A549 (cell line): ENCODE data around the gene CLIP2.

ENCODE experiments used
- CTCF ChIP-seq: fragments of >200 bp; sonication (Bioruptor Twin); formaldehyde crosslinking; IDR thresholded peaks from 3 replicates; pipeline ENCODE4 v1.5.1; 2016
- EHMT2 ChIP-seq: fragments of 200-600 bp; sonication (generic); IDR thresholded peaks from 2 replicates; pipeline ENCODE4 v1.6.1; 2016; ENCODE audit warnings: antibody characterized with exemption, low read depth, mild to moderate bottlenecking, moderate library complexity
- GATA3 ChIP-seq: IDR thresholded peaks from 2 replicates; pipeline ENCODE4 v1.6.1; 2012; ENCODE audit warnings: borderline replicate concordance
- HOXA7 ChIP-seq: fragments of 250-450 bp; sonication (Bioruptor Pico); IDR thresholded peaks from 2 replicates; pipeline ENCODE4 v1.5.0; 2020; ENCODE audit warnings: mild to moderate bottlenecking, moderate library complexity
- JUN ChIP-seq, 2 experiments: fragments of >200 bp; sonication (Bioruptor Twin); formaldehyde crosslinking; IDR thresholded peaks; 2 replicates in 1 of 2; 3 replicates in 1 of 2; pipeline ENCODE4 v1.6.1; 2016 to 2017
- MAX ChIP-seq: IDR thresholded peaks from 2 replicates; pipeline ENCODE4 v1.6.1; 2012
- PBX3 ChIP-seq: IDR thresholded peaks from 2 replicates; pipeline ENCODE4 v1.6.1; 2012
- POLR2A ChIP-seq: IDR thresholded peaks from 2 replicates; pipeline ENCODE4 v1.6.1; 2012; ENCODE audit warnings: mild to moderate bottlenecking, low read length
- REST ChIP-seq: fragments of 200-600 bp; sonication (generic); IDR thresholded peaks from 2 replicates; pipeline ENCODE4 v1.6.1; 2016; ENCODE audit warnings: antibody characterized with exemption, mild to moderate bottlenecking, moderate library complexity
- SMC3 ChIP-seq: fragments of >200 bp; sonication (Bioruptor Twin); formaldehyde crosslinking; IDR thresholded peaks from 3 replicates; pipeline ENCODE4 v1.6.1; 2018; ENCODE audit warnings: inconsistent platforms
- TP53 ChIP-seq: fragments of 250-450 bp; sonication (Bioruptor Pico); IDR thresholded peaks from 2 replicates; pipeline ENCODE4 v1.5.0; 2021; ENCODE audit warnings: mild to moderate bottlenecking, moderate library complexity

- TF ChIP-seq MAX (no peak), CTCF (no peak), TP53 (CRISPR knock-in tag) (no peak), POLR2A (no peak), JUN (IDR thresholded peaks at IDR 0.05) (no peak), REST (no peak), SMC3 (no peak), EHMT2 (no peak), PBX3 (no peak), HOXA7 (CRISPR knock-in tag) (no peak), GATA3 (no peak)
These were observed 56.8 kb downstream of the CLIP2 start for GRCh38 chr7:74345970-74346369.
